ENCODE data around the gene LSG1. TPM values are rescaled to one million over a fixed set of nuclear protein-coding genes. Genes with fewer than 3 reads are reported as not detected.

The LSG1 gene
- total and polyA plus RNA-seq, 2 of the 13 experiments (the other 11 are each of a cell fraction or from before 2014, with no cell fraction given), result 21.4 to 32.1 TPM

DNA sequence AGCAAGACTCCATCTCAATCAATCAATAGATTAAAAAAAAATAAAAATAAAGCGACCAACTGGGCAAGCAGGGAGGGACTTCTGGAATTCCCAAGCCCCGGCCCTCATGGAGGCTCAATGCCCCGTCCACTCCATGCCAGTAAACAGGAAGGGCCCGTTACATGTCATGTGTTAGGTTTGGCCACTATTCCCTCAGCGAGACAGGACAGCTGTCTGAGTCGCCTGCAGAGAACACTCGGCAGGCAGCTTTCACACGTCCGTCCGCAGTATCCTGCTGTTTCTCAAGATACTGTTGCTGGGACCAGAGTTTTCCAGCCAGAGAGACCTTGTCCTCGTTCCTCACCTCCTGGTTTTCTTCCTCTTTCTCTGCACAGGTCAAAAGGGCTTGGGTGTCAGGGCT is 56.8 kb downstream of the LSG1 start (continued):
- TF ChIP-seq ZNF790 (CRISPR knock-in tag; IDR thresholded peaks at IDR 0.05; ENCODE audit: borderline replicate concordance), result no peak
- TF ChIP-seq, protein P1, sequence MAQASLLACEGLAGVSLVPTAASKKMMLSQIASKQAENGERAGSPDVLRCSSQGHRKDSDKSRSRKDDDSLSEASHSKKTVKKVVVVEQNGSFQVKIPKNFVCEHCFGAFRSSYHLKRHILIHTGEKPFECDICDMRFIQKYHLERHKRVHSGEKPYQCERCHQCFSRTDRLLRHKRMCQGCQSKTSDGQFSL (CRISPR knock-in tag; IDR thresholded peaks at IDR 0.05), result no peak

GRCh38 chr3:194612221-194612620 is 59.8 kb downstream of the LSG1 start:
- in situ Hi-C loops (cut with HindIII; ENCODE audit: extremely low pct_ligation_motif_present, low pct_unique_long_range_greater_than_20kb) (no loop called here), intact Hi-C loops (cut with micrococcal nuclease; ENCODE audit: unreplicated experiment) (no loop called here)
- POLR2A ChIA-PET, result no interaction called here
- Histone ChIP-seq H4K20me1 (ENCODE audit: insufficient read depth, low read length) (no peaks in the 10 kb centered on the region), H3K4me2 (ENCODE audit: low read depth, low read length) (no peak overlapping the region), H3K4me1 (ENCODE audit: insufficient read depth, low read length) (no peaks in the 10 kb centered on the region), H3K27ac (ENCODE audit: extremely low read length, insufficient read depth, low read length) (no peak overlapping the region), H3K27me3 (ENCODE audit: control insufficient read depth in 1 of 2, insufficient read depth in 2 of 2, low read length in 2 of 2) (no peaks in the 10 kb centered on the region), H3K4me3 (replicated peaks in 1 of 3; ENCODE audit: insufficient read depth in 1 of 3, low read depth in 2 of 3, low read length in 3 of 3) (no peak overlapping the region), H2AFZ (ENCODE audit: low read length) (no peak overlapping the region), H3K9ac (ENCODE audit: insufficient read depth, low read depth, low read length) (no peak overlapping the region), H3K36me3 (replicated peaks in 1 of 2; ENCODE audit: control insufficient read depth in 1 of 2, insufficient read depth in 2 of 2, low read length in 2 of 2) (no peaks in the 10 kb centered on the region), H3K79me2 (ENCODE audit: insufficient read depth, low read length) (no peaks in the 10 kb centered on the region), H3K9me3 (ENCODE audit: low read length) (no peaks in the 10 kb centered on the region)
- TF ChIP-seq RAD21 (CRISPR knock-in tag; IDR thresholded peaks at IDR 0.05) (no peak), ZNF7 (CRISPR knock-in tag; IDR thresholded peaks at IDR 0.05) (no peak), NFYC (CRISPR knock-in tag; IDR thresholded peaks at IDR 0.05) (no peak), AKNA (CRISPR knock-in tag; IDR thresholded peaks at IDR 0.05; ENCODE audit: borderline replicate concordance) (no peak)
- FAIRE-seq (no peak), DNase-seq (ENCODE audit: low spot score) (no peak), ATAC-seq (no peak)
- CTCF ChIA-PET (ENCODE audit: low intra/inter-chr PET ratio, low total read pairs), result no interaction called here
- no TSS peak for BruUV-seq (replicated peaks)
- WGBS (ENCODE audit: low lambda C conversion rate), result 92% methylated on average over 8 of the region's 8 CpGs

Measured in HepG2 (cell line).